SJCRH30 (cell line): ENCODE data around the gene MKX. TPM values are rescaled to one million over a fixed set of nuclear protein-coding genes. Genes with fewer than 3 reads are reported as not detected.

Source experiments
- DNase-seq, 2 experiments: peaks; one replicate each; pipeline ENCODE4 v3.0.0-alpha.2; 2015 to 2020
- H3K27ac ChIP-seq: fragments of 250-450 bp; sonication (Bioruptor Pico); 2 replicates; pipeline ENCODE4 v1.5.1; 2020; ENCODE audit warnings: mild to moderate bottlenecking, moderate library complexity
- H3K27me3 ChIP-seq: fragments of 250-450 bp; sonication (Bioruptor Pico); 2 replicates; pipeline ENCODE4 v1.5.1; 2020; ENCODE audit warnings: mild to moderate bottlenecking, moderate library complexity
- H3K36me3 ChIP-seq: fragments of 250-450 bp; sonication (Bioruptor Pico); 2 replicates; pipeline ENCODE4 v1.5.1; 2020; ENCODE audit warnings: mild to moderate bottlenecking, moderate library complexity
- H3K4me1 ChIP-seq: fragments of 250-450 bp; sonication (Bioruptor Pico); 2 replicates; pipeline ENCODE4 v1.5.1; 2020; ENCODE audit warnings: mild to moderate bottlenecking, moderate library complexity
- H3K4me3 ChIP-seq: fragments of 250-450 bp; sonication (Bioruptor Pico); 2 replicates; pipeline ENCODE4 v1.5.1; 2020; ENCODE audit warnings: mild to moderate bottlenecking, moderate library complexity
- H3K9me3 ChIP-seq: fragments of 250-450 bp; sonication (Bioruptor Pico); replicated peaks from 2 replicates; pipeline ENCODE4 v1.5.1; 2020; ENCODE audit warnings: mild to moderate bottlenecking, moderate library complexity
- total RNA-seq: library from RNA; depleted of rRNA; stranded (reverse); fragments of >200 nt; shearing (Covaris generic); gene quantifications from 2 replicates; pipeline ENCODE4 v1.2.3, GENCODE V29; 2014

MKX gene
- total RNA-seq, 1 experiment from 2014 or later, result 2.5 TPM

- Histone ChIP-seq H3K27me3 (no peaks in the 10 kb centered on the region), H3K36me3 (no peaks in the 10 kb centered on the region), H3K4me1 (peaks cover 5% of the 10 kb centered on the region; the same call in 1 of the 2 replicates), H3K4me3 (no peak overlapping the region), H3K27ac (no peak overlapping the region), H3K9me3 (no peaks in the 10 kb centered on the region)
- DNase-seq, result no peak
These were observed 83.9 kb downstream of the MKX start for GRCh38 chr10:27661514-27662286.

GRCh38 chr10:27660711-27661110 is 84.9 kb downstream of the MKX start:
- H3K27me3 ChIP-seq, result no peaks in the 10 kb centered on the region
- no peak overlapping the region for H3K4me3 ChIP-seq
- no peak for DNase-seq
- peaks cover 5% of the 10 kb centered on the region; the same call in 1 of the 2 replicates for H3K4me1 ChIP-seq
- H3K27ac ChIP-seq, result no peak overlapping the region
- no peaks in the 10 kb centered on the region for H3K9me3 ChIP-seq
- H3K36me3 ChIP-seq, result no peaks in the 10 kb centered on the region

- Histone ChIP-seq H3K27me3 (no peaks in the 10 kb centered on the region), H3K36me3 (no peaks in the 10 kb centered on the region), H3K4me3 (no peak overlapping the region), H3K9me3 (no peaks in the 10 kb centered on the region), H3K4me1 (peaks cover 5% of the 10 kb centered on the region; the same call in 1 of the 2 replicates), H3K27ac (no peak overlapping the region)
- DNase-seq, result no peak
These were observed 85.4 kb downstream of the MKX start for GRCh38 chr10:27660268-27660667.

- Histone ChIP-seq H3K27ac (no peak overlapping the region), H3K4me1 (peaks cover 5% of the 10 kb centered on the region; the same call in 1 of the 2 replicates), H3K4me3 (no peak overlapping the region), H3K36me3 (no peaks in the 10 kb centered on the region), H3K27me3 (no peaks in the 10 kb centered on the region), H3K9me3 (no peaks in the 10 kb centered on the region)
- peak in 1 of 2 experiments; percentile 16 for DNase-seq
These were observed 85.8 kb downstream of the MKX start for GRCh38 chr10:27659786-27660185.

GRCh38 chr10:27658788-27659187 is 86.8 kb downstream of the MKX start:
- peaks cover 5% of the 10 kb centered on the region; the same call in 1 of the 2 replicates for H3K4me1 ChIP-seq
- H3K36me3 ChIP-seq, result no peaks in the 10 kb centered on the region
- no peak overlapping the region for H3K4me3 ChIP-seq
- H3K27ac ChIP-seq, result no peak overlapping the region
- DNase-seq, result no peak
- H3K9me3 ChIP-seq, result no peaks in the 10 kb centered on the region
- H3K27me3 ChIP-seq, result no peaks in the 10 kb centered on the region

GRCh38 chr10:27655296-27655695 is 90.3 kb downstream of the MKX start:
- H3K27me3 ChIP-seq, result no peaks in the 10 kb centered on the region

GRCh38 chr10:27654284-27654683 is 91.3 kb downstream of the MKX start:
- Histone ChIP-seq H3K27ac (no peak overlapping the region), H3K27me3 (no peaks in the 10 kb centered on the region), H3K9me3 (0 out of 2 replicates have a peak, but pooled peaks cover 4% of the 10 kb centered on the region), H3K36me3 (no peaks in the 10 kb centered on the region), H3K4me3 (no peak overlapping the region), H3K4me1 (no peaks in the 10 kb centered on the region)
- DNase-seq, result no peak

More at GRCh38 chr10:27655296-27655695, 90.3 kb downstream of the MKX start:
- Histone ChIP-seq H3K36me3 (no peaks in the 10 kb centered on the region), H3K4me3 (no peak overlapping the region), H3K4me1 (no peaks in the 10 kb centered on the region), H3K9me3 (0 out of 2 replicates have a peak, but pooled peaks cover 4% of the 10 kb centered on the region), H3K27ac (no peak overlapping the region)
- DNase-seq, result no peak

- no peaks in the 10 kb centered on the region for H3K27me3 ChIP-seq
- H3K27ac ChIP-seq, result no peak overlapping the region
- H3K9me3 ChIP-seq, result 0 out of 2 replicates have a peak, but pooled peaks cover 4% of the 10 kb centered on the region
- H3K4me1 ChIP-seq, result peaks cover 16% of the 10 kb centered on the region
- DNase-seq, result no peak
- H3K36me3 ChIP-seq, result no peaks in the 10 kb centered on the region
- no peak overlapping the region for H3K4me3 ChIP-seq
These were observed 98.9 kb downstream of the MKX start for GRCh38 chr10:27646604-27647175.

- H3K27me3 ChIP-seq, result no peaks in the 10 kb centered on the region
- no peaks in the 10 kb centered on the region for H3K36me3 ChIP-seq
- no peak overlapping the region for H3K4me3 ChIP-seq
- H3K4me1 ChIP-seq, result peaks cover 16% of the 10 kb centered on the region
- H3K9me3 ChIP-seq, result 0 out of 2 replicates have a peak, but pooled peaks cover 4% of the 10 kb centered on the region
- H3K27ac ChIP-seq, result no peak overlapping the region
- DNase-seq, result no peak
These were observed 99.4 kb downstream of the MKX start for GRCh38 chr10:27646194-27646593.

- no peak overlapping the region for H3K4me3 ChIP-seq
- no peaks in the 10 kb centered on the region for H3K27me3 ChIP-seq
- no peak overlapping the region for H3K27ac ChIP-seq
- H3K36me3 ChIP-seq, result no peaks in the 10 kb centered on the region
- H3K9me3 ChIP-seq, result 0 out of 2 replicates have a peak, but pooled peaks cover 4% of the 10 kb centered on the region
- H3K4me1 ChIP-seq, result peaks cover 16% of the 10 kb centered on the region
- no peak for DNase-seq
These were observed 101.2 kb downstream of the MKX start for GRCh38 chr10:27644307-27644939.

GRCh38 chr10:27643301-27643700 is 102.3 kb downstream of the MKX start:
- no peaks in the 10 kb centered on the region for H3K27me3 ChIP-seq
- no peak overlapping the region for H3K4me3 ChIP-seq
- H3K27ac ChIP-seq, result 0 out of 2 replicates have a peak overlapping the region, but pooled peaks have one; percentile 10
- H3K9me3 ChIP-seq, result 0 out of 2 replicates have a peak, but pooled peaks cover 4% of the 10 kb centered on the region
- no peaks in the 10 kb centered on the region for H3K36me3 ChIP-seq
- peaks cover 16% of the 10 kb centered on the region for H3K4me1 ChIP-seq
- peak; percentile 49 to 56 for DNase-seq

- no peak for DNase-seq
- peaks cover 16% of the 10 kb centered on the region for H3K4me1 ChIP-seq
- H3K27me3 ChIP-seq, result no peaks in the 10 kb centered on the region
- no peak overlapping the region for H3K27ac ChIP-seq
- H3K9me3 ChIP-seq, result 0 out of 2 replicates have a peak, but pooled peaks cover 4% of the 10 kb centered on the region
- no peaks in the 10 kb centered on the region for H3K36me3 ChIP-seq
- H3K4me3 ChIP-seq, result no peak overlapping the region
These were observed 103.5 kb downstream of the MKX start for GRCh38 chr10:27642023-27642589.

- no peaks in the 10 kb centered on the region for H3K27me3 ChIP-seq
- no peaks in the 10 kb centered on the region for H3K36me3 ChIP-seq
- no peak overlapping the region for H3K4me3 ChIP-seq
- 0 out of 2 replicates have a peak, but pooled peaks cover 4% of the 10 kb centered on the region for H3K9me3 ChIP-seq
- H3K4me1 ChIP-seq, result peaks cover 5% of the 10 kb centered on the region; the same call in 1 of the 2 replicates
- H3K27ac ChIP-seq, result no peak overlapping the region
- no peak for DNase-seq
These were observed 107.4 kb downstream of the MKX start for GRCh38 chr10:27638071-27638750.

GRCh38 chr10:27637601-27638000 is 108.0 kb downstream of the MKX start:
- no peaks in the 10 kb centered on the region for H3K27me3 ChIP-seq
- H3K27ac ChIP-seq, result no peak overlapping the region
- DNase-seq, result no peak
- H3K9me3 ChIP-seq, result 0 out of 2 replicates have a peak, but pooled peaks cover under 1% of the 10 kb centered on the region
- no peak overlapping the region for H3K4me3 ChIP-seq
- H3K36me3 ChIP-seq, result no peaks in the 10 kb centered on the region
- H3K4me1 ChIP-seq, result no peaks in the 10 kb centered on the region
